ENCODE results near the gene RABGAP1. TPM values are rescaled to one million over a fixed set of nuclear protein-coding genes. Genes with fewer than 3 reads are reported as not detected.

RABGAP1 gene
- total RNA-seq, 1 experiment from 2014 or later, result 95.8 TPM

- Histone ChIP-seq H3K27me3 (ENCODE audit: insufficient read depth, low read depth) (no peaks in the 10 kb centered on the region), H4K20me1 (ENCODE audit: insufficient read depth) (peaks cover 2% of the 10 kb centered on the region; the same call in 1 of the 2 replicates), H3K4me3 (no peak overlapping the region), H3K36me3 (ENCODE audit: low read depth) (0 out of 2 replicates have a peak, but pooled peaks cover 7% of the 10 kb centered on the region), H3K4me2 (no peak overlapping the region), H3K79me2 (ENCODE audit: low read depth) (no peaks in the 10 kb centered on the region), H3K9me2 (ENCODE audit: insufficient read depth) (no peaks in the 10 kb centered on the region), H3K27ac (no peak overlapping the region), H3K4me1 (replicated peaks; ENCODE audit: insufficient read depth) (no peaks in the 10 kb centered on the region), H3K9me3 (ENCODE audit: insufficient read depth, low read depth) (no peaks in the 10 kb centered on the region), H3F3A (ENCODE audit: insufficient read depth, low read depth) (no peaks in the 10 kb centered on the region), H2AFZ (no peak overlapping the region)
- TF ChIP-seq EZH2 (IDR thresholded peaks at IDR 0.05; ENCODE audit: low read depth), result no peak
- no peak for TF ChIP-seq CTCF (conservative IDR thresholded peaks at IDR 0.05)
- ChIA-PET POLR2A (ENCODE audit: unreplicated experiment) (no interaction called here), CTCF (no interaction called here)
- no TSS peak for BruUV-seq (replicated peaks)
- DNase-seq, result no peak
- intact Hi-C loops (cut with micrococcal nuclease; ENCODE audit: unreplicated experiment), result no loop called here
Observed at GRCh38 chr9:123031963-123032362, 91.1 kb downstream of the RABGAP1 start.

GRCh38 chr9:123033352-123033751 is 92.5 kb downstream of the RABGAP1 start, which contains the start of gene GPR21:
GPR21 (plus strand) TSS chr9:123033667; CDS start chr9:123034567, 900 bp downstream.
- Histone ChIP-seq H3K4me2 (no peak within 1 kb of the TSS), H4K20me1 (ENCODE audit: insufficient read depth) (peaks cover 3% of the 10 kb centered on the region; the same call in 1 of the 2 replicates), H3K27me3 (ENCODE audit: insufficient read depth, low read depth) (no peaks in the 10 kb centered on the region), H3K79me2 (ENCODE audit: low read depth) (no peaks in the 10 kb centered on the region), H3K4me1 (replicated peaks; ENCODE audit: insufficient read depth) (no peaks in the 10 kb centered on the region), H2AFZ (no peak within 1 kb of the TSS), H3K9me3 (ENCODE audit: insufficient read depth, low read depth) (no peaks in the 10 kb centered on the region), H3K27ac (no peak within 1 kb of the TSS), H3K4me3 (no peak within 1 kb of the TSS), H3F3A (ENCODE audit: insufficient read depth, low read depth) (no peaks in the 10 kb centered on the region), H3K36me3 (ENCODE audit: low read depth) (0 out of 2 replicates have a peak, but pooled peaks cover 7% of the 10 kb centered on the region), H3K9me2 (ENCODE audit: insufficient read depth) (no peaks in the 10 kb centered on the region)
- TF ChIP-seq CTCF (conservative IDR thresholded peaks at IDR 0.05), result no peak
- TF ChIP-seq EZH2 (IDR thresholded peaks at IDR 0.05; ENCODE audit: low read depth), result no peak
- no peak for DNase-seq
- ChIA-PET CTCF (no interaction called here), POLR2A (ENCODE audit: unreplicated experiment) (no interaction called here)
- no TSS peak for BruUV-seq (replicated peaks)
- intact Hi-C loops (cut with micrococcal nuclease; ENCODE audit: unreplicated experiment), result no loop called here

GRCh38 chr9:123033864-123034601 is 93.2 kb downstream of the RABGAP1 start:
- no peaks in the 10 kb centered on the region for H3K27me3 ChIP-seq (ENCODE audit: insufficient read depth, low read depth)
- TF ChIP-seq EZH2 (IDR thresholded peaks at IDR 0.05; ENCODE audit: low read depth), result no peak
- no peak for TF ChIP-seq CTCF (conservative IDR thresholded peaks at IDR 0.05)
- peaks cover 3% of the 10 kb centered on the region; the same call in 1 of the 2 replicates for H4K20me1 ChIP-seq (ENCODE audit: insufficient read depth)
- H3K9me3 ChIP-seq (ENCODE audit: insufficient read depth, low read depth), result no peaks in the 10 kb centered on the region
- no peak overlapping the region for H3K4me3 ChIP-seq
- no peak overlapping the region for H2AFZ ChIP-seq
- ChIA-PET CTCF (no interaction called here), POLR2A (ENCODE audit: unreplicated experiment) (no interaction called here)
- intact Hi-C loops (cut with micrococcal nuclease; ENCODE audit: unreplicated experiment), result no loop called here
- H3K4me2 ChIP-seq, result no peak overlapping the region
- BruUV-seq (replicated peaks), result no TSS peak
- no peaks in the 10 kb centered on the region for H3K4me1 ChIP-seq (replicated peaks; ENCODE audit: insufficient read depth)
- no peak overlapping the region for H3K27ac ChIP-seq
- H3F3A ChIP-seq (ENCODE audit: insufficient read depth, low read depth), result no peaks in the 10 kb centered on the region
- no peaks in the 10 kb centered on the region for H3K79me2 ChIP-seq (ENCODE audit: low read depth)
- DNase-seq, result no peak
- H3K9me2 ChIP-seq (ENCODE audit: insufficient read depth), result no peaks in the 10 kb centered on the region
- H3K36me3 ChIP-seq (ENCODE audit: low read depth), result 0 out of 2 replicates have a peak, but pooled peaks cover 7% of the 10 kb centered on the region
